ENCODE measurements around the gene IPO4.

The IPO4 gene

DNA sequence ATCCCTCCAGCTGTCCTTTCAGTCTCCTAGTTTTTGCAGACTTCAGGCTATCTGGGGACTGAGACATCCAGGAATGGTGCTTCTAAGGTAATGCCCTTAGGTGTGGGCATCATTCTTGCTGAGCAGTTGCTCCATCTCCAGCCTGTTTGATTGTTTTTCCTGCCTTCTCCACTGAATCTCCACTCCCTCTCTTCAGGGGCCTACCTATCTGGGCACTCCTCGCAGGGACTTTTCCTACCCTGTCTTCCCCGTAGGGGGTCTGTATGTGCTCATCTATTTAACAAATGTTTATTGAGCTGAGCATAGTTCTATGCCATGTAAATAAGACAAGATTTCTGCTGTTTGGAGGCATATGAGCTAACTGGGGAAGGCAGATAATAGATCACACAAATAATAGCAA is 55.6 kb downstream of the IPO4 start:
- no peak for DNase-seq (ENCODE audit: low read depth)

DNA sequence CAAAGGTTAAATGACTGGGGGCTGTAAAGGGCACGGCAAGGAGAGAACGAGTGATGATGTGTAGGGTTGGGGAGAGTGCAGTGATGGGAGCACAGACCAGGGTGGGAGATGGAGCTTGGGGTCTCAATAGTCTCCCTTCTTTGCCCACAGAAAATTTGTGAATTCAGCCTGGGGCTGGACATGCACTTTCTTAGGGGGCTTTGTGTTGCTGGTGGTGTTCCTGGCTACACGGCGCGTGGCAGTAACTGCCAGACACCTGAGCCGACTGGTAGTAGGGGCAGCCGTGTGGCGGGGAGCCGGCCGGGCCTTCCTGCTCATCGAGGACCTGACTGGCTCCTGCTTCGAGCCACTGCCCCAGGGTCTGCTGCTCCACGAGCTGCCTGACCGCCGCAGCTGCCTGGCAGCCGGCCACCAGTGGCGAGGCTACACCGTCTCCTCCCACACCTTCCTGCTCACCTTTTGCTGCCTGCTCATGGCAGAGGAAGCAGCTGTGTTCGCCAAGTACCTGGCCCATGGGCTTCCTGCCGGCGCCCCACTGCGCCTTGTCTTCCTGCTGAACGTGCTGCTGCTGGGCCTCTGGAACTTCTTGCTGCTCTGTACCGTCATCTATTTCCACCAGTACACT is 56.4 kb downstream of the IPO4 start:
- DNase-seq (ENCODE audit: low read depth): peak; percentile 16

GRCh38 chr14:24131549-24131966 is 57.1 kb downstream of the IPO4 start:
- DNase-seq (ENCODE audit: low read depth): no peak

DNA sequence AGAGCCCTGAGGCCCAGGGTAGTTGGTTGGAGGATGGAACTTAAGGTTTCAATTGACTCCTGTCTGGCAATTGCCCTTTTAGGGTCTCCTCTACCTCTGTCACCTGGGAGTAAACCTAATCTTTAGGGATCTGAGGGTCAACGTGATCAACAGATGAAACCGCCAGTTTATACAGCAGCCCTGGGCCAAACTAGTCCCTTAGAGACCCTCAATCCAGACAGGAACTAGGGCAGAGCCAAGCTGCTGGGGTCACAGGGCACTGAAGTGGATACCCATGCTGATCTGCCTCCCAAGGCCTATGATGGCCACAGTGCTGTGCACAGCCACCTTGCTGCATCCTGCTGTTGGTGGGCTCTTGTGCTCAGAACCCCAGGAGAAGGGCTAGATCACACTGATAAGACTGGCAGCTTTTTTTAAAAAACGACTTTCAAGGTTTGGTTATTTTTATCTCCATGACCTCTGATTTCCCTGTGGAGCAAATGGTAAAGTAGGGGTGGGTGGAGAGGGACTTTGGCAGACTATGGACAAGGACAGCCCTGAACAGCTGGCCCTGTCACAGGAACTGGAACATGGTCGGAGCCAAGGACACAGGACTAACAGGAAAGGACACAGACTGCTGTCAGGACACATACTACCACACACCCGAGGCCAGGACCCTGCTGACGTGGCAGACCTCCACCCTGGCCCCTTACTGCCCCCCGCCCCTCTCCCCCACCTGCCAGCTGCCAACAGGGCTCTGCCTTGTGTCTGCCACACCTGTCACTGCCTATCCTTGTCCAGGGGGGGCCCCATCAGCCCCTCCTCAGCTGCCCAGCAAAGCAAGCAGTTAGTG is 57.7 kb downstream of the IPO4 start:
- DNase-seq (ENCODE audit: low read depth): no peak

GRCh38 chr14:24130380-24130716 is 58.3 kb downstream of the IPO4 start, which contains the start of gene FITM1:
Gene FITM1, plus strand, starts transcription at chr14:24130659. Its CDS starts 905 bp downstream, at chr14:24131564.
- no peak for DNase-seq (ENCODE audit: low read depth)
